Glutamatergic neuron (in vitro differentiated cells): Measurements from ENCODE around the gene KLHL1. TPM values are rescaled to one million over a fixed set of nuclear protein-coding genes. Genes with fewer than 3 reads are reported as not detected.

Source experiments
- DNase-seq: peaks from one replicate; pipeline ENCODE4 v3.0.0; 2022
- H3K27ac Mint-ChIP-seq: one replicate; pipeline ENCODE4 v1.8.0; 2020; ENCODE audit warnings: mild to moderate bottlenecking, mixed read lengths, inconsistent platforms; ENCODE audit not compliant: unreplicated experiment
- H3K27me3 Mint-ChIP-seq: one replicate; pipeline ENCODE4 v1.8.0; 2020; ENCODE audit warnings: mild to moderate bottlenecking, moderate library complexity, mixed read lengths, inconsistent platforms; ENCODE audit not compliant: unreplicated experiment
- H3K36me3 Mint-ChIP-seq: one replicate; pipeline ENCODE4 v1.8.0; 2020; ENCODE audit warnings: mild to moderate bottlenecking, mixed read lengths, inconsistent platforms; ENCODE audit not compliant: unreplicated experiment
- H3K4me1 Mint-ChIP-seq: one replicate; pipeline ENCODE4 v1.8.0; 2020; ENCODE audit warnings: mild to moderate bottlenecking, low read depth, mixed read lengths, inconsistent platforms; ENCODE audit not compliant: unreplicated experiment
- H3K4me3 Mint-ChIP-seq: one replicate; pipeline ENCODE4 v1.8.0; 2020; ENCODE audit warnings: mild to moderate bottlenecking, mixed read lengths, inconsistent platforms; ENCODE audit not compliant: unreplicated experiment
- H3K9me3 Mint-ChIP-seq: one replicate; pipeline ENCODE4 v1.8.0; 2020; ENCODE audit warnings: mild to moderate bottlenecking, moderate library complexity, mixed read lengths, inconsistent platforms; ENCODE audit not compliant: unreplicated experiment
- total RNA-seq: library from RNA; stranded (reverse); fragmentation: NEBNext Ultra II Directional; extraction: Animal tissue kit (Norgen Biotek cat#: 25700); gene quantifications from one replicate; pipeline ENCODE4 v1.2.1, GENCODE V29; 2021; ENCODE audit not compliant: unreplicated experiment
- TF ChIP-seq, protein P1 (sequence below): fragments of 200-600 bp; sonication (generic); IDR thresholded peaks from one replicate; pipeline ENCODE4 v1.5.0; 2021; ENCODE audit not compliant: partially characterized antibody, unreplicated experiment

Gene KLHL1
- total RNA-seq, 1 donor from 2014 or later = not detected

DNA sequence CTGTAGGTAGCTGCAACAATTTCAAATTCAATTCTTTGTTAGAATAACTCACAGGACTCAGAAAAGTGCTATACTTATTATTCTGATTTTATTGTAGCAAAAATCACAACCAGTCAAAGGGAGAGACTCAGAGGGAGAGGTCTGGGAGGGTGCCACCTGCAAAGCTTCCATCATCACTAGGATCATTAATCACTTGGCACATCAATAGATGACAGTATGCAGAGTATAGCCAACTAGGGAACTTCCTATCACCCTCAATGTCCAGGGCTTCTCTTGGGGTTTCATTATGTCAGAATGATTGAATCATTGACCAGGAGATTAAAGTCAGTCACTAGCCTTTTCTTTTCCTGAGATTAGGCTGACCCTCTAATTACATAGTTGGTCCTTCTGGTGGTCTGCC, 432.0 kb downstream of the KLHL1 start:
- no peak for DNase-seq

GRCh38 chr13:69660155-69660554, 448.1 kb downstream of the KLHL1 start:
- Mint-ChIP-seq H3K36me3 (peaks cover 10% of the 10 kb centered on the region), H3K4me3 (no peak overlapping the region), H3K4me1 (no peaks in the 10 kb centered on the region), H3K9me3 (peaks cover 10% of the 10 kb centered on the region), H3K27ac (no peak overlapping the region), H3K27me3 (no peaks in the 10 kb centered on the region)
- DNase-seq = no peak
- TF ChIP-seq, protein P1, sequence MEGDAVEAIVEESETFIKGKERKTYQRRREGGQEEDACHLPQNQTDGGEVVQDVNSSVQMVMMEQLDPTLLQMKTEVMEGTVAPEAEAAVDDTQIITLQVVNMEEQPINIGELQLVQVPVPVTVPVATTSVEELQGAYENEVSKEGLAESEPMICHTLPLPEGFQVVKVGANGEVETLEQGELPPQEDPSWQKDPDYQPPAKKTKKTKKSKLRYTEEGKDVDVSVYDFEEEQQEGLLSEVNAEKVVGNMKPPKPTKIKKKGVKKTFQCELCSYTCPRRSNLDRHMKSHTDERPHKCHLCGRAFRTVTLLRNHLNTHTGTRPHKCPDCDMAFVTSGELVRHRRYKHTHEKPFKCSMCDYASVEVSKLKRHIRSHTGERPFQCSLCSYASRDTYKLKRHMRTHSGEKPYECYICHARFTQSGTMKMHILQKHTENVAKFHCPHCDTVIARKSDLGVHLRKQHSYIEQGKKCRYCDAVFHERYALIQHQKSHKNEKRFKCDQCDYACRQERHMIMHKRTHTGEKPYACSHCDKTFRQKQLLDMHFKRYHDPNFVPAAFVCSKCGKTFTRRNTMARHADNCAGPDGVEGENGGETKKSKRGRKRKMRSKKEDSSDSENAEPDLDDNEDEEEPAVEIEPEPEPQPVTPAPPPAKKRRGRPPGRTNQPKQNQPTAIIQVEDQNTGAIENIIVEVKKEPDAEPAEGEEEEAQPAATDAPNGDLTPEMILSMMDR = no peak

More for the DNA sequence above, 432.0 kb downstream of the KLHL1 start:
- TF ChIP-seq, protein P1 = no peak
- Mint-ChIP-seq H3K36me3 (no peaks in the 10 kb centered on the region), H3K4me3 (no peak overlapping the region), H3K27me3 (no peaks in the 10 kb centered on the region), H3K9me3 (peaks cover 2% of the 10 kb centered on the region), H3K4me1 (no peaks in the 10 kb centered on the region), H3K27ac (no peak overlapping the region)

DNA sequence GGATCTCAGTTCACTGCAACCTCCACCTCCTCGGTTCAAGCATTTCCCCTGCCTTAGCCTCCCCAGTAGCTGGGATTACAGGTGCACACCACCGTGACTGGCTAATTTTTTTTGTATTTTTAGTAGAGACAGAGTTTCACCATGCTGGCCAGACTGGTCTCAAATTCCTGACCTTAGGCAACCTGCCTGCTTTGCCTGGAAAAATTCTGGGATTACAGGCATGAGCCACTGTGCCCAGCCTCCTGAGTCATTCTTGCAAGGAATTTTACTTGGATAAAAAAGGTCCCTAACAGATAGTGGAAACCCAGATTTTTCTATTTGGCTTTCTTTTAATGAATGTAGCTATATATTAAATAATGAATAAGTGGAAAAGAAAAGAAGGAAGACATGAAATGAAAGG, 450.6 kb downstream of the KLHL1 start:
- H3K36me3 Mint-ChIP-seq = peaks cover 10% of the 10 kb centered on the region
- H3K4me3 Mint-ChIP-seq = no peak overlapping the region
- H3K27ac Mint-ChIP-seq = no peak overlapping the region
- H3K9me3 Mint-ChIP-seq = peaks cover 10% of the 10 kb centered on the region
- no peak for DNase-seq
- H3K27me3 Mint-ChIP-seq = no peaks in the 10 kb centered on the region
- H3K4me1 Mint-ChIP-seq = no peaks in the 10 kb centered on the region
- TF ChIP-seq, protein P1 = no peak

- Mint-ChIP-seq H3K36me3 (no peaks in the 10 kb centered on the region), H3K4me1 (no peaks in the 10 kb centered on the region), H3K9me3 (peaks cover 5% of the 10 kb centered on the region), H3K27me3 (no peaks in the 10 kb centered on the region), H3K27ac (no peak overlapping the region), H3K4me3 (no peak overlapping the region)
- DNase-seq = no peak
- TF ChIP-seq, protein P1 = no peak
Observed at GRCh38 chr13:69654392-69654791, 453.9 kb downstream of the KLHL1 start.

Other genes with a start within 250 kb of the KLHL1 start
- not detected for gene ATXN8OS, start 626 bp downstream of the KLHL1 start, total RNA-seq